ENCODE measurements around the gene ULBP3.

The ULBP3 gene

GRCh38 chr6:150091476-150091875 is 22.6 kb upstream of the ULBP3 start:
- H3K9me3 ChIP-seq (ENCODE audit: insufficient read depth, low read depth, low read length) = no peaks in the 10 kb centered on the region
- no peaks in the 10 kb centered on the region for H3K4me1 ChIP-seq (ENCODE audit: insufficient read depth, low read length)
- H3K27me3 ChIP-seq (ENCODE audit: insufficient read depth, low read length) = no peaks in the 10 kb centered on the region
- H3K9ac ChIP-seq (ENCODE audit: low read depth, low read length) = no peak overlapping the region
- H3K36me3 ChIP-seq (ENCODE audit: insufficient read depth, low read depth, low read length) = no peaks in the 10 kb centered on the region
- no peak overlapping the region for H3K4me3 ChIP-seq (ENCODE audit: low read length)
- no peak overlapping the region for H3K27ac ChIP-seq (ENCODE audit: low read length)

- no peaks in the 10 kb centered on the region for H3K4me1 ChIP-seq (ENCODE audit: insufficient read depth, low read length)
- H3K9me3 ChIP-seq (ENCODE audit: insufficient read depth, low read depth, low read length) = no peaks in the 10 kb centered on the region
- no peak overlapping the region for H3K9ac ChIP-seq (ENCODE audit: low read depth, low read length)
- H3K27me3 ChIP-seq (ENCODE audit: insufficient read depth, low read length) = no peaks in the 10 kb centered on the region
- no peak overlapping the region for H3K4me3 ChIP-seq (ENCODE audit: low read length)
- no peak overlapping the region for H3K27ac ChIP-seq (ENCODE audit: low read length)
- no peaks in the 10 kb centered on the region for H3K36me3 ChIP-seq (ENCODE audit: insufficient read depth, low read depth, low read length)
These were observed 21.4 kb upstream of the ULBP3 start for GRCh38 chr6:150090328-150090727.

GRCh38 chr6:150088481-150089154 is 19.7 kb upstream of the ULBP3 start:
- H3K27me3 ChIP-seq (ENCODE audit: insufficient read depth, low read length) = no peaks in the 10 kb centered on the region
- H3K9me3 ChIP-seq (ENCODE audit: insufficient read depth, low read depth, low read length) = no peaks in the 10 kb centered on the region
- no peaks in the 10 kb centered on the region for H3K4me1 ChIP-seq (ENCODE audit: insufficient read depth, low read length)
- H3K4me3 ChIP-seq (ENCODE audit: low read length) = no peak overlapping the region
- no peak overlapping the region for H3K9ac ChIP-seq (ENCODE audit: low read depth, low read length)
- no peaks in the 10 kb centered on the region for H3K36me3 ChIP-seq (ENCODE audit: insufficient read depth, low read depth, low read length)
- no peak overlapping the region for H3K27ac ChIP-seq (ENCODE audit: low read length)

- H3K4me3 ChIP-seq (ENCODE audit: low read length) = no peak overlapping the region
- no peaks in the 10 kb centered on the region for H3K36me3 ChIP-seq (ENCODE audit: insufficient read depth, low read depth, low read length)
- no peak overlapping the region for H3K27ac ChIP-seq (ENCODE audit: low read length)
- no peak overlapping the region for H3K9ac ChIP-seq (ENCODE audit: low read depth, low read length)
- no peaks in the 10 kb centered on the region for H3K4me1 ChIP-seq (ENCODE audit: insufficient read depth, low read length)
- H3K27me3 ChIP-seq (ENCODE audit: insufficient read depth, low read length) = no peaks in the 10 kb centered on the region
- no peaks in the 10 kb centered on the region for H3K9me3 ChIP-seq (ENCODE audit: insufficient read depth, low read depth, low read length)
These were observed 18.4 kb upstream of the ULBP3 start for GRCh38 chr6:150087336-150087735.

- no peak overlapping the region for H3K4me3 ChIP-seq (ENCODE audit: low read length)
- H3K9ac ChIP-seq (ENCODE audit: low read depth, low read length) = no peak overlapping the region
- no peaks in the 10 kb centered on the region for H3K4me1 ChIP-seq (ENCODE audit: insufficient read depth, low read length)
- no peaks in the 10 kb centered on the region for H3K36me3 ChIP-seq (ENCODE audit: insufficient read depth, low read depth, low read length)
- H3K27me3 ChIP-seq (ENCODE audit: insufficient read depth, low read length) = no peaks in the 10 kb centered on the region
- no peak overlapping the region for H3K27ac ChIP-seq (ENCODE audit: low read length)
- no peaks in the 10 kb centered on the region for H3K9me3 ChIP-seq (ENCODE audit: insufficient read depth, low read depth, low read length)
These were observed 17.1 kb upstream of the ULBP3 start for GRCh38 chr6:150086026-150086425.

- H3K27me3 ChIP-seq (ENCODE audit: insufficient read depth, low read length) = no peaks in the 10 kb centered on the region
- no peak overlapping the region for H3K4me3 ChIP-seq (ENCODE audit: low read length)
- H3K27ac ChIP-seq (ENCODE audit: low read length) = no peak overlapping the region
- no peaks in the 10 kb centered on the region for H3K4me1 ChIP-seq (ENCODE audit: insufficient read depth, low read length)
- H3K9ac ChIP-seq (ENCODE audit: low read depth, low read length) = no peak overlapping the region
- no peaks in the 10 kb centered on the region for H3K9me3 ChIP-seq (ENCODE audit: insufficient read depth, low read depth, low read length)
- H3K36me3 ChIP-seq (ENCODE audit: insufficient read depth, low read depth, low read length) = no peaks in the 10 kb centered on the region
These were observed 15.5 kb upstream of the ULBP3 start for GRCh38 chr6:150084426-150084825.

- Histone ChIP-seq H3K27me3 (ENCODE audit: insufficient read depth, low read length) (no peaks in the 10 kb centered on the region), H3K36me3 (ENCODE audit: insufficient read depth, low read depth, low read length) (no peaks in the 10 kb centered on the region), H3K4me3 (ENCODE audit: low read length) (no peak overlapping the region), H3K27ac (ENCODE audit: low read length) (no peak overlapping the region), H3K4me1 (ENCODE audit: insufficient read depth, low read length) (no peaks in the 10 kb centered on the region), H3K9me3 (ENCODE audit: insufficient read depth, low read depth, low read length) (no peaks in the 10 kb centered on the region), H3K9ac (ENCODE audit: low read depth, low read length) (no peak overlapping the region)
These were observed 14.9 kb upstream of the ULBP3 start for GRCh38 chr6:150083839-150084238.

GRCh38 chr6:150081702-150082101 is 12.8 kb upstream of the ULBP3 start:
- H3K27ac ChIP-seq (ENCODE audit: low read length) = no peak overlapping the region
- no peak overlapping the region for H3K9ac ChIP-seq (ENCODE audit: low read depth, low read length)
- no peak overlapping the region for H3K4me3 ChIP-seq (ENCODE audit: low read length)
- no peaks in the 10 kb centered on the region for H3K9me3 ChIP-seq (ENCODE audit: insufficient read depth, low read depth, low read length)
- no peaks in the 10 kb centered on the region for H3K4me1 ChIP-seq (ENCODE audit: insufficient read depth, low read length)
- no peaks in the 10 kb centered on the region for H3K27me3 ChIP-seq (ENCODE audit: insufficient read depth, low read length)
- no peaks in the 10 kb centered on the region for H3K36me3 ChIP-seq (ENCODE audit: insufficient read depth, low read depth, low read length)

- Histone ChIP-seq H3K27ac (ENCODE audit: low read length) (no peak overlapping the region), H3K4me3 (ENCODE audit: low read length) (no peak overlapping the region), H3K9me3 (ENCODE audit: insufficient read depth, low read depth, low read length) (no peaks in the 10 kb centered on the region), H3K36me3 (ENCODE audit: insufficient read depth, low read depth, low read length) (no peaks in the 10 kb centered on the region), H3K27me3 (ENCODE audit: insufficient read depth, low read length) (no peaks in the 10 kb centered on the region), H3K9ac (ENCODE audit: low read depth, low read length) (no peak overlapping the region), H3K4me1 (ENCODE audit: insufficient read depth, low read length) (no peaks in the 10 kb centered on the region)
These were observed 10.7 kb upstream of the ULBP3 start for GRCh38 chr6:150079604-150080003.

GRCh38 chr6:150078788-150079187 is 9.9 kb upstream of the ULBP3 start:
- Histone ChIP-seq H3K27ac (ENCODE audit: low read length) (no peak overlapping the region), H3K4me1 (ENCODE audit: insufficient read depth, low read length) (no peaks in the 10 kb centered on the region), H3K27me3 (ENCODE audit: insufficient read depth, low read length) (no peaks in the 10 kb centered on the region), H3K9me3 (ENCODE audit: insufficient read depth, low read depth, low read length) (no peaks in the 10 kb centered on the region), H3K36me3 (ENCODE audit: insufficient read depth, low read depth, low read length) (no peaks in the 10 kb centered on the region), H3K4me3 (ENCODE audit: low read length) (no peak overlapping the region), H3K9ac (ENCODE audit: low read depth, low read length) (no peak overlapping the region)

- Histone ChIP-seq H3K27ac (ENCODE audit: low read length) (no peak overlapping the region), H3K4me3 (ENCODE audit: low read length) (no peak overlapping the region), H3K9me3 (ENCODE audit: insufficient read depth, low read depth, low read length) (no peaks in the 10 kb centered on the region), H3K9ac (ENCODE audit: low read depth, low read length) (no peak overlapping the region), H3K27me3 (ENCODE audit: insufficient read depth, low read length) (no peaks in the 10 kb centered on the region), H3K36me3 (ENCODE audit: insufficient read depth, low read depth, low read length) (no peaks in the 10 kb centered on the region), H3K4me1 (ENCODE audit: insufficient read depth, low read length) (no peaks in the 10 kb centered on the region)
These were observed 7.4 kb upstream of the ULBP3 start for GRCh38 chr6:150076196-150076893.

GRCh38 chr6:150075034-150075421 is 6.1 kb upstream of the ULBP3 start:
- H3K9ac ChIP-seq (ENCODE audit: low read depth, low read length) = no peak overlapping the region
- no peaks in the 10 kb centered on the region for H3K36me3 ChIP-seq (ENCODE audit: insufficient read depth, low read depth, low read length)
- no peak overlapping the region for H3K4me3 ChIP-seq (ENCODE audit: low read length)
- peaks cover 7% of the 10 kb centered on the region for H3K27me3 ChIP-seq (ENCODE audit: insufficient read depth, low read length)
- H3K4me1 ChIP-seq (ENCODE audit: insufficient read depth, low read length) = no peaks in the 10 kb centered on the region
- H3K27ac ChIP-seq (ENCODE audit: low read length) = no peak overlapping the region
- no peaks in the 10 kb centered on the region for H3K9me3 ChIP-seq (ENCODE audit: insufficient read depth, low read depth, low read length)

Measured in iPS-20b (cell line).